ENCODE results near the gene GNA12.

GNA12 gene

GRCh38 chr7:2781636-2782035, 62.5 kb downstream of the GNA12 start:
- no peak for DNase-seq (ENCODE audit: low read depth in 2 of 2)

- DNase-seq (ENCODE audit: low read depth in 2 of 2) = no peak
Observed at GRCh38 chr7:2779051-2779450, 65.1 kb downstream of the GNA12 start.

GRCh38 chr7:2777898-2778535, 66.1 kb downstream of the GNA12 start:
- no peak for DNase-seq (ENCODE audit: low read depth in 2 of 2)

- DNase-seq (ENCODE audit: low read depth in 2 of 2) = no peak
Observed at GRCh38 chr7:2776401-2776800, 67.7 kb downstream of the GNA12 start.

GRCh38 chr7:2775785-2776184, 68.3 kb downstream of the GNA12 start:
- no peak for DNase-seq (ENCODE audit: low read depth in 2 of 2)

GRCh38 chr7:2775376-2775775, 68.7 kb downstream of the GNA12 start:
- no peak for DNase-seq (ENCODE audit: low read depth in 2 of 2)

- no peak for DNase-seq (ENCODE audit: low read depth in 2 of 2)
Observed at GRCh38 chr7:2774935-2775334, 69.2 kb downstream of the GNA12 start.

- DNase-seq (ENCODE audit: low read depth in 2 of 2) = no peak
Observed at GRCh38 chr7:2774280-2774679, 69.8 kb downstream of the GNA12 start.

- DNase-seq (ENCODE audit: low read depth in 2 of 2) = no peak
Observed at GRCh38 chr7:2773608-2774007, 70.5 kb downstream of the GNA12 start.

- DNase-seq (ENCODE audit: low read depth in 2 of 2) = no peak
Observed at GRCh38 chr7:2771274-2771731, 72.8 kb downstream of the GNA12 start.

- no peak for DNase-seq (ENCODE audit: low read depth in 2 of 2)
Observed at GRCh38 chr7:2764621-2765020, 79.5 kb downstream of the GNA12 start.

GRCh38 chr7:2763597-2763996, 80.5 kb downstream of the GNA12 start:
- DNase-seq (ENCODE audit: low read depth in 2 of 2) = no peak

- no peak for DNase-seq (ENCODE audit: low read depth in 2 of 2)
Observed at GRCh38 chr7:2761801-2762497, 82.2 kb downstream of the GNA12 start.

GRCh38 chr7:2761131-2761624, 82.9 kb downstream of the GNA12 start:
- DNase-seq (ENCODE audit: low read depth in 2 of 2) = no peak

GRCh38 chr7:2760098-2760889, 83.8 kb downstream of the GNA12 start:
- DNase-seq (ENCODE audit: low read depth in 2 of 2) = no peak

GRCh38 chr7:2759736-2760097, 84.4 kb downstream of the GNA12 start:
- DNase-seq (ENCODE audit: low read depth in 2 of 2) = no peak

- no peak for DNase-seq (ENCODE audit: low read depth in 2 of 2)
Observed at GRCh38 chr7:2758673-2759616, 85.2 kb downstream of the GNA12 start.

GRCh38 chr7:2757904-2758672, 86.0 kb downstream of the GNA12 start:
- peak in 1 of 2 donors; percentile 6 for DNase-seq (ENCODE audit: low read depth in 2 of 2)

GRCh38 chr7:2757361-2757903, 86.7 kb downstream of the GNA12 start:
- no peak for DNase-seq (ENCODE audit: low read depth in 2 of 2)

- no peak for DNase-seq (ENCODE audit: low read depth in 2 of 2)
Observed at GRCh38 chr7:2755531-2755930, 88.6 kb downstream of the GNA12 start.
